ENCODE measurements around the gene PERM1. TPM values are rescaled to one million over a fixed set of nuclear protein-coding genes. Genes with fewer than 3 reads are reported as not detected.

The PERM1 gene
- total RNA-seq, 4 donors from 2014 or later = 0.11 to 0.50 (median 0.30) TPM

- TF ChIP-seq EP300 (IDR thresholded peaks at IDR 0.05) (no peak), POLR2A (IDR thresholded peaks at IDR 0.05; ENCODE audit: low read depth) (no peak), POLR2AphosphoS5 (IDR thresholded peaks at IDR 0.05) (no peak)
- TF ChIP-seq, protein P1, sequence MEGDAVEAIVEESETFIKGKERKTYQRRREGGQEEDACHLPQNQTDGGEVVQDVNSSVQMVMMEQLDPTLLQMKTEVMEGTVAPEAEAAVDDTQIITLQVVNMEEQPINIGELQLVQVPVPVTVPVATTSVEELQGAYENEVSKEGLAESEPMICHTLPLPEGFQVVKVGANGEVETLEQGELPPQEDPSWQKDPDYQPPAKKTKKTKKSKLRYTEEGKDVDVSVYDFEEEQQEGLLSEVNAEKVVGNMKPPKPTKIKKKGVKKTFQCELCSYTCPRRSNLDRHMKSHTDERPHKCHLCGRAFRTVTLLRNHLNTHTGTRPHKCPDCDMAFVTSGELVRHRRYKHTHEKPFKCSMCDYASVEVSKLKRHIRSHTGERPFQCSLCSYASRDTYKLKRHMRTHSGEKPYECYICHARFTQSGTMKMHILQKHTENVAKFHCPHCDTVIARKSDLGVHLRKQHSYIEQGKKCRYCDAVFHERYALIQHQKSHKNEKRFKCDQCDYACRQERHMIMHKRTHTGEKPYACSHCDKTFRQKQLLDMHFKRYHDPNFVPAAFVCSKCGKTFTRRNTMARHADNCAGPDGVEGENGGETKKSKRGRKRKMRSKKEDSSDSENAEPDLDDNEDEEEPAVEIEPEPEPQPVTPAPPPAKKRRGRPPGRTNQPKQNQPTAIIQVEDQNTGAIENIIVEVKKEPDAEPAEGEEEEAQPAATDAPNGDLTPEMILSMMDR (IDR thresholded peaks at IDR 0.05) = no peak
- WGBS = 68% methylated on average over 11 of the region's 42 CpGs
- Histone ChIP-seq H3K27me3 (peaks cover 0 to 92% (median 32%) of the 10 kb centered on the region in 4 donors), H3K4me3 (no peak overlapping the region), H3K27ac (replicated peaks in 1 of 4) (no peak overlapping the region), H3K9me3 (no peaks in the 10 kb centered on the region), H3K36me3 (no peaks in the 10 kb centered on the region), H3K4me1 (peaks cover 14 to 23% (median 20%) of the 10 kb centered on the region in 4 donors)
- intact Hi-C loops (cut with DNase I) = no loop called here
- DNase-seq (ENCODE audit: extremely low spot score) = no peak
Measured at GRCh38 chr1:970973-971730, 10.7 kb downstream of the PERM1 start.

DNA sequence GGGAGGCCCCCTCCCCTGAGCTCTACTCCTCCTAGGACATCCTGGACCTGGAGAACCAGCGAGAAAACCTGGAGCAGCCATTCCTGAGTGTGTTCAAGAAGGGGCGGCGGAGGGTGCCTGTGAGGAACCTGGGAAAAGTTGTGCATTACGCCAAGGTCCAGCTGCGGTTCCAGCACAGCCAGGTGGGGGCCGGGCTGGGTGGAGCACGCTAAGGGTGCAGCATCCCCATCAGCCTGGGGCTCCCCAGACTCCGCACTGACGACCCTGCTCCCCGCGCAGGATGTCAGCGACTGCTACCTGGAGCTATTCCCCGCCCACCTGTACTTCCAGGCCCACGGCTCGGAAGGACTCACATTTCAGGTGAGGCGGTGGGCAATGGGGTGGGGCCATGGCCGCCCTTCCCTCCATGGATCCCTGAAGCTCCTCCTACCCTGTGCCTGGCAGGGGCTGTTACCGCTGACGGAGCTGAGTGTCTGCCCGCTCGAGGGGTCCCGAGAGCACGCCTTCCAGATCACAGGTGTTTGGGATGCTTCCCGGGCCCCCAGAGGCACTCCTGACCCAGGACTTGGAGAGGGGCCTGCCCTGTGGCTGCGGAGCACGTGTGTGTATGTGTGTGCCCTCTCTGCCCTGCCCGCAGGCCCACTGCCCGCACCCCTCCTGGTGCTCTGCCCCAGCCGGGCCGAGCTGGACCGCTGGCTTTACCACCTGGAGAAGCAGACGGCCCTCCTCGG is 11.5 kb downstream of the PERM1 start:
- Histone ChIP-seq H3K9me3 (no peaks in the 10 kb centered on the region), H3K27ac (replicated peaks in 1 of 4) (no peak overlapping the region), H3K36me3 (peaks cover 0 to 2% (median 0%) of the 10 kb centered on the region in 4 donors), H3K4me3 (no peak overlapping the region), H3K27me3 (peaks cover 0 to 84% (median 32%) of the 10 kb centered on the region in 4 donors), H3K4me1 (peaks cover 14 to 22% (median 20%) of the 10 kb centered on the region in 4 donors)
- intact Hi-C loops (cut with DNase I) = no loop called here
- TF ChIP-seq, protein P1 (IDR thresholded peaks at IDR 0.05) = no peak
- TF ChIP-seq POLR2AphosphoS5 (IDR thresholded peaks at IDR 0.05) (no peak), POLR2A (IDR thresholded peaks at IDR 0.05; ENCODE audit: low read depth) (no peak), EP300 (IDR thresholded peaks at IDR 0.05) (no peak)
- WGBS = 13% methylated on average over 7 of the region's 33 CpGs
- DNase-seq (ENCODE audit: extremely low spot score) = no peak

- H3K9me3 ChIP-seq = no peaks in the 10 kb centered on the region
- no peak overlapping the region for H3K27ac ChIP-seq (replicated peaks in 1 of 4)
- DNase-seq (ENCODE audit: extremely low spot score) = no peak
- intact Hi-C loops (cut with DNase I) = no loop called here
- peaks cover 0 to 8% (median 0%) of the 10 kb centered on the region in 4 donors for H3K36me3 ChIP-seq
- peaks cover 0 to 74% (median 30%) of the 10 kb centered on the region in 4 donors for H3K27me3 ChIP-seq
- H3K4me3 ChIP-seq = no peak overlapping the region
- 79% methylated on average over 15 of the region's 15 CpGs for WGBS
- TF ChIP-seq, protein P1 (IDR thresholded peaks at IDR 0.05) = no peak
- H3K4me1 ChIP-seq = peaks cover 14 to 20% (median 19%) of the 10 kb centered on the region in 4 donors
Measured at GRCh38 chr1:969260-969855, 12.5 kb downstream of the PERM1 start.

GRCh38 chr1:967466-968343 is 14.2 kb downstream of the PERM1 start:
- Histone ChIP-seq H3K36me3 (peaks cover 0 to 23% (median 13%) of the 10 kb centered on the region in 4 donors), H3K4me1 (peaks cover 14 to 20% (median 19%) of the 10 kb centered on the region in 4 donors), H3K27ac (replicated peaks in 1 of 4) (no peak overlapping the region), H3K27me3 (peaks cover 0 to 57% (median 24%) of the 10 kb centered on the region in 4 donors), H3K4me3 (peak overlapping the region in 3 of 4 donors; percentile 56 to 67 (median 62)), H3K9me3 (no peaks in the 10 kb centered on the region)
- WGBS = 69% methylated on average over 12 of the region's 23 CpGs
- DNase-seq (ENCODE audit: extremely low spot score) = no peak
- intact Hi-C loops (cut with DNase I) = no loop called here
- TF ChIP-seq POLR2A (IDR thresholded peaks at IDR 0.05; ENCODE audit: low read depth) = no peak
- TF ChIP-seq, protein P1 (IDR thresholded peaks at IDR 0.05) = no peak
- TF ChIP-seq EP300 (IDR thresholded peaks at IDR 0.05) = no peak
- TF ChIP-seq POLR2AphosphoS5 (IDR thresholded peaks at IDR 0.05) = no peak

Measured in esophagus muscularis mucosa (tissue), 4 donors.